KMS-11 (cell line): ENCODE results near the gene APBA2.

Experiments used
- H2AFZ ChIP-seq: fragments of 200-600 bp; sonication (generic); 2 replicates; pipeline ENCODE4 v1.6.1; 2016; ENCODE audit warnings: antibody characterized with exemption, mixed run types, low read depth
- H3K27ac ChIP-seq: fragments of 200-600 bp; sonication (generic); 2 replicates; pipeline ENCODE4 v1.6.1; 2016; ENCODE audit warnings: mild to moderate bottlenecking, mixed run types
- H3K27me3 ChIP-seq: fragments of 200-600 bp; sonication (generic); 2 replicates; pipeline ENCODE4 v1.6.1; 2017; ENCODE audit warnings: mild to moderate bottlenecking, low read depth, mixed run types, moderate library complexity; ENCODE audit not compliant: insufficient read depth
- H3K36me3 ChIP-seq: fragments of 200-600 bp; sonication (generic); 2 replicates; pipeline ENCODE4 v1.6.1; 2017; ENCODE audit warnings: mild to moderate bottlenecking, mixed run types; ENCODE audit not compliant: insufficient read depth
- H3K4me1 ChIP-seq: fragments of 200-600 bp; sonication (generic); 2 replicates; pipeline ENCODE4 v1.6.1; 2016; ENCODE audit warnings: mild to moderate bottlenecking, low read depth, mixed run types; ENCODE audit not compliant: poor library complexity, severe bottlenecking
- H3K4me2 ChIP-seq: fragments of 200-600 bp; sonication (generic); 2 replicates; pipeline ENCODE4 v1.7.0; 2016; ENCODE audit warnings: mild to moderate bottlenecking, mixed run types
- H3K4me3 ChIP-seq: fragments of 200-600 bp; sonication (generic); IDR thresholded peaks from 2 replicates; pipeline ENCODE4 v1.6.1; 2017; ENCODE audit warnings: low read depth, low read length, mixed read lengths; ENCODE audit not compliant: insufficient read depth
- H3K79me2 ChIP-seq: fragments of 200-600 bp; sonication (generic); 2 replicates; pipeline ENCODE4 v1.6.1; 2016; ENCODE audit warnings: low read depth, mixed run types; ENCODE audit not compliant: insufficient read depth
- H3K9ac ChIP-seq: fragments of 200-600 bp; sonication (generic); 2 replicates; pipeline ENCODE4 v1.6.1; 2016; ENCODE audit warnings: mild to moderate bottlenecking, mixed run types
- H4K20me1 ChIP-seq: fragments of 200-600 bp; sonication (generic); 2 replicates; pipeline ENCODE4 v1.6.1; 2016; ENCODE audit warnings: mild to moderate bottlenecking, mixed run types; ENCODE audit not compliant: insufficient read depth
- CTCF ChIP-seq: fragments of 200-600 bp; sonication (generic); conservative IDR thresholded peaks from 2 replicates; pipeline ENCODE4 v1.6.1; 2017; ENCODE audit warnings: low read depth, mild to moderate bottlenecking, antibody characterized with exemption, low read length, moderate library complexity, mixed read lengths

APBA2 gene

GRCh38 chr15:29122506-29122905 is 236.7 kb downstream of the APBA2 start:
- Histone ChIP-seq H3K79me2 (no peaks in the 10 kb centered on the region), H3K4me2 (no peak overlapping the region), H3K36me3 (no peaks in the 10 kb centered on the region), H3K4me3 (no peak overlapping the region), H3K4me1 (no peaks in the 10 kb centered on the region), H3K9ac (no peak overlapping the region), H2AFZ (no peak overlapping the region), H4K20me1 (no peaks in the 10 kb centered on the region), H3K27ac (no peak overlapping the region), H3K27me3 (no peaks in the 10 kb centered on the region)
- no peak for TF ChIP-seq CTCF

- H3K79me2 ChIP-seq: no peaks in the 10 kb centered on the region
- H2AFZ ChIP-seq: no peak overlapping the region
- no peaks in the 10 kb centered on the region for H3K36me3 ChIP-seq
- no peaks in the 10 kb centered on the region for H3K4me1 ChIP-seq
- H3K4me3 ChIP-seq: no peak overlapping the region
- no peak for TF ChIP-seq CTCF
- no peak overlapping the region for H3K27ac ChIP-seq
- H3K4me2 ChIP-seq: no peak overlapping the region
- H3K9ac ChIP-seq: no peak overlapping the region
- H3K27me3 ChIP-seq: no peaks in the 10 kb centered on the region
- no peaks in the 10 kb centered on the region for H4K20me1 ChIP-seq
These were observed 237.4 kb downstream of the APBA2 start for GRCh38 chr15:29123171-29123570.

- Histone ChIP-seq H3K27ac (no peak overlapping the region), H2AFZ (no peak overlapping the region), H3K27me3 (no peaks in the 10 kb centered on the region), H3K36me3 (no peaks in the 10 kb centered on the region), H3K4me2 (no peak overlapping the region), H3K79me2 (no peaks in the 10 kb centered on the region), H3K4me3 (no peak overlapping the region), H4K20me1 (no peaks in the 10 kb centered on the region), H3K4me1 (no peaks in the 10 kb centered on the region), H3K9ac (no peak overlapping the region)
- TF ChIP-seq CTCF: no peak
These were observed 238.2 kb downstream of the APBA2 start for GRCh38 chr15:29123991-29124390.

- Histone ChIP-seq H3K4me1 (no peaks in the 10 kb centered on the region), H3K27ac (no peak overlapping the region), H2AFZ (no peak overlapping the region), H3K4me3 (no peak overlapping the region), H4K20me1 (no peaks in the 10 kb centered on the region), H3K27me3 (no peaks in the 10 kb centered on the region), H3K79me2 (no peaks in the 10 kb centered on the region), H3K9ac (no peak overlapping the region), H3K36me3 (no peaks in the 10 kb centered on the region), H3K4me2 (no peak overlapping the region)
- no peak for TF ChIP-seq CTCF
These were observed 239.0 kb downstream of the APBA2 start for GRCh38 chr15:29124581-29125381.
